GM12891 (cell line): ENCODE measurements around the gene HNRNPC.

Experiments
- POLR2A ChIP-seq: IDR thresholded peaks from 2 replicates; pipeline ENCODE4 v1.6.1; 2011; ENCODE audit warnings: low read depth, low read length, control low read depth
- POLR2AphosphoS5 ChIP-seq: IDR thresholded peaks from 2 replicates; pipeline ENCODE4 v1.6.1; 2011; ENCODE audit warnings: low read depth, low read length, control low read depth
- TAF1 ChIP-seq: IDR thresholded peaks from 2 replicates; pipeline ENCODE4 v1.6.1; 2011; ENCODE audit warnings: low read depth, low read length, control low read depth

- peak; percentile 40; the same call in 1 of the 2 replicates for TF ChIP-seq POLR2AphosphoS5
- TF ChIP-seq TAF1: no peak
- no peak; the same call in 1 of the 2 replicates for TF ChIP-seq POLR2A
These were observed 32.1 kb downstream of the HNRNPC start for GRCh38 chr14:21236948-21237797.
